HCT116 (cell line): ENCODE measurements around the gene RCAN3. TPM values are rescaled to one million over a fixed set of nuclear protein-coding genes. Genes with fewer than 3 reads are reported as not detected.

Source experiments
- ATAC-seq: fragments of 200-7000 bp; cut with Tn5 transposase; 2 replicates; pipeline ENCODE4 v1.9.1; 2020; ENCODE audit warnings: mild to moderate bottlenecking, moderate library complexity
- BruUV-seq: library from RNA; stranded (reverse); fragments of 400-500 nt; replicated peaks from 2 replicates; lab custom pipeline; 2021; lab: Mats Ljungman, UMichigan
- CTCF ChIA-PET: fragments of 300-600 bp; sonication (Branson Sonifier 250); formaldehyde crosslinking; loops from one replicate; lab custom pipeline; 2021; ENCODE audit warnings: antibody characterized with exemption; lab: Charles Lee
- POLR2A ChIA-PET: fragments of 300-600, 350-600 bp; sonication (Branson Sonifier 250); formaldehyde crosslinking; loops from one replicate; lab custom pipeline; 2021; ENCODE audit warnings: antibody characterized with exemption; lab: Charles Lee
- RAD21 ChIA-PET, 2 experiments: fragments of 300-600 bp; sonication (Branson Sonifier 250); formaldehyde crosslinking; loops; one replicate each; lab custom pipeline; 2023; ENCODE audit warnings: low total read pairs in 2 of 2; ENCODE audit not compliant: uncharacterized antibody in 2 of 2, unreplicated experiment in 2 of 2, low non-redundant PET in 1 of 2; lab: Charles Lee
- DNase-seq: peaks from one replicate; pipeline ENCODE4 v3.0.0-alpha.2; 2010; ENCODE audit warnings: low read depth, low spot score
- H2AFZ ChIP-seq: fragments of 200-600 bp; shearing (Covaris generic), sonication (generic); 2 replicates; pipeline ENCODE4 v1.6.1; 2017; ENCODE audit warnings: low read depth, mixed run types, mixed read lengths, antibody characterized with exemption, low read length; ENCODE audit not compliant: poor library complexity, severe bottlenecking
- H3K27ac ChIP-seq: 2 replicates; pipeline ENCODE4 v1.5.1; 2012; ENCODE audit warnings: low read depth, low read length
- H3K27me3 ChIP-seq: fragments of 200-600 bp; sonication (generic); 2 replicates; pipeline ENCODE4 v1.6.1; 2016; ENCODE audit warnings: mixed run types, low read length, mixed read lengths; ENCODE audit not compliant: insufficient read depth
- H3K36me3 ChIP-seq, 2 experiments: fragments of 200-500 bp in 1 of 2; fragments of 200-600 bp in 1 of 2; sonication (Bioruptor generic) in 1 of 2; sonication (generic) in 1 of 2; 2 replicates each; pipeline versions ENCODE4 v1.5.1 to v1.6.1; 2014 to 2016; ENCODE audit warnings: low read length in 2 of 2, inconsistent platforms in 1 of 2, mixed read lengths in 1 of 2, mixed run types in 1 of 2; ENCODE audit not compliant: insufficient read depth in 2 of 2, control insufficient read depth in 1 of 2
- H3K4me1 ChIP-seq, 2 experiments: fragments of 200-600 bp in 1 of 2; sonication (generic) in 1 of 2; 2 replicates each; pipeline versions ENCODE4 v1.5.1 to v1.6.1; 2012 to 2017; ENCODE audit warnings: low read length in 2 of 2, inconsistent platforms in 1 of 2, mild to moderate bottlenecking in 1 of 2, mixed read lengths in 1 of 2, mixed run types in 1 of 2, moderate library complexity in 1 of 2; ENCODE audit not compliant: insufficient read depth in 2 of 2, control insufficient read depth in 1 of 2
- H3K4me2 ChIP-seq: fragments of 200-600 bp; sonication (generic); 2 replicates; pipeline ENCODE4 v1.6.1; 2017; ENCODE audit warnings: mixed run types, low read length, mixed read lengths
- H3K4me3 ChIP-seq, 2 experiments: fragments of 200-600 bp in 1 of 2; sonication (generic) in 1 of 2; replicated peaks in 1 of 2; 2 replicates each; pipeline ENCODE4 v1.5.1; 2011 to 2016; ENCODE audit warnings: low read length in 2 of 2, control low read depth in 1 of 2, low read depth in 1 of 2, mild to moderate bottlenecking in 1 of 2, mixed read lengths in 1 of 2, mixed run types in 1 of 2
- H3K79me2 ChIP-seq: fragments of 200-600 bp; sonication (generic); 2 replicates; pipeline ENCODE4 v1.6.1; 2017; ENCODE audit warnings: mild to moderate bottlenecking, mixed run types, low read length, moderate library complexity, mixed read lengths; ENCODE audit not compliant: insufficient read depth
- H3K9ac ChIP-seq: fragments of 200-600 bp; sonication (generic); 2 replicates; pipeline ENCODE4 v1.6.1; 2016; ENCODE audit warnings: low read length, mixed read lengths
- H3K9me2 ChIP-seq: fragments of 200-600 bp; sonication (generic), shearing (Covaris generic); 2 replicates; pipeline ENCODE4 v1.6.1; 2017; ENCODE audit warnings: mixed run types, mild to moderate bottlenecking, moderate library complexity; ENCODE audit not compliant: insufficient read depth
- H3K9me3 ChIP-seq, 2 experiments: fragments of 200-500 bp in 1 of 2; fragments of 200-600 bp in 1 of 2; sonication (Bioruptor generic) in 1 of 2; sonication (generic) in 1 of 2; 2 replicates each; pipeline ENCODE4 v1.6.1; 2014 to 2017; ENCODE audit warnings: low read length in 2 of 2, mixed read lengths in 2 of 2, inconsistent platforms in 1 of 2, low read depth in 1 of 2, mild to moderate bottlenecking in 1 of 2, mixed run types in 1 of 2, moderate library complexity in 1 of 2; ENCODE audit not compliant: control insufficient read depth in 1 of 2, insufficient read depth in 1 of 2
- H4K20me1 ChIP-seq: fragments of 200-600 bp; sonication (generic), shearing (Covaris generic); 2 replicates; pipeline ENCODE4 v1.6.1; 2017; ENCODE audit warnings: mixed run types, mild to moderate bottlenecking, moderate library complexity; ENCODE audit not compliant: insufficient read depth
- ATF3 ChIP-seq: IDR thresholded peaks from 2 replicates; pipeline ENCODE4 v1.6.1; 2012
- CEBPB ChIP-seq: IDR thresholded peaks from 2 replicates; pipeline ENCODE4 v1.6.1; 2012; ENCODE audit warnings: low read depth
- CTCF ChIP-seq, 3 experiments: fragments of 200-600 bp in 1 of 3; sonication (generic) in 1 of 3; IDR thresholded peaks in 2 of 3; conservative IDR thresholded peaks in 1 of 3; 2 replicates each; pipeline ENCODE4 v1.5.1; 2012 to 2017; ENCODE audit warnings: low read depth in 2 of 3, low read length in 2 of 3, antibody characterized with exemption in 1 of 3, borderline replicate concordance in 1 of 3, control low read depth in 1 of 3, mild to moderate bottlenecking in 1 of 3, mixed read lengths in 1 of 3, mixed run types in 1 of 3, moderate library complexity in 1 of 3; ENCODE audit not compliant: insufficient read depth in 1 of 3
- EGR1 ChIP-seq: IDR thresholded peaks from 2 replicates; pipeline ENCODE4 v1.6.1; 2012; ENCODE audit warnings: low read depth
- EZH2 ChIP-seq: fragments of 200-600 bp; sonication (generic); IDR thresholded peaks from 2 replicates; pipeline ENCODE4 v1.6.1; 2017; ENCODE audit warnings: antibody characterized with exemption, mixed run types
- EZH2phosphoT487 ChIP-seq: fragments of 200-600 bp; IDR thresholded peaks from 2 replicates; pipeline ENCODE4 v1.6.1; 2018; ENCODE audit warnings: antibody characterized with exemption, borderline replicate concordance
- FOSL1 ChIP-seq: IDR thresholded peaks from 2 replicates; pipeline ENCODE4 v1.6.1; 2012; ENCODE audit warnings: low read depth
- MAX ChIP-seq: IDR thresholded peaks from 2 replicates; pipeline ENCODE4 v1.6.1; 2012
- POLR2A ChIP-seq: IDR thresholded peaks from 2 replicates; pipeline ENCODE4 v1.7.0; 2011; ENCODE audit warnings: borderline replicate concordance; ENCODE audit not compliant: insufficient read depth, insufficient read length; ENCODE audit errors: extremely low read depth
- RAD21 ChIP-seq: IDR thresholded peaks from 2 replicates; pipeline ENCODE4 v1.6.1; 2012; ENCODE audit warnings: low read depth, mild to moderate bottlenecking
- REST ChIP-seq: IDR thresholded peaks from 2 replicates; pipeline ENCODE4 v1.6.1; 2012; ENCODE audit warnings: low read depth
- SIN3A ChIP-seq: IDR thresholded peaks from 2 replicates; pipeline ENCODE4 v1.6.1; 2012; ENCODE audit warnings: low read depth
- SRF ChIP-seq: IDR thresholded peaks from 2 replicates; pipeline ENCODE4 v1.6.1; 2012; ENCODE audit warnings: low read depth
- TCF7L2 ChIP-seq: IDR thresholded peaks from 2 replicates; pipeline ENCODE4 v1.7.0; 2011; ENCODE audit warnings: borderline replicate concordance, inconsistent platforms; ENCODE audit not compliant: insufficient read depth, insufficient read length; ENCODE audit errors: extremely low read depth
- YY1 ChIP-seq: IDR thresholded peaks from 2 replicates; pipeline ENCODE4 v1.6.1; 2011; ENCODE audit warnings: low read length, low read depth, moderate library complexity, mild to moderate bottlenecking; ENCODE audit not compliant: insufficient replicate concordance; ENCODE audit errors: extremely low read depth
- ZBTB33 ChIP-seq: IDR thresholded peaks from 2 replicates; pipeline ENCODE4 v1.6.1; 2011; ENCODE audit warnings: mild to moderate bottlenecking, low read length, moderate library complexity; ENCODE audit not compliant: insufficient replicate concordance; ENCODE audit errors: extremely low read depth
- ZFX ChIP-seq: fragments of 450-650 bp; IDR thresholded peaks from 2 replicates; pipeline ENCODE4 v1.6.1; 2017
- ZNF274 ChIP-seq: fragments of 200-500 bp; sonication (Bioruptor generic); IDR thresholded peaks from 2 replicates; pipeline ENCODE4 v1.6.1; 2014; ENCODE audit warnings: mild to moderate bottlenecking, low read depth, low read length, inconsistent platforms
- intact Hi-C: fragments of 100-400 bp; cut with micrococcal nuclease; formaldehyde crosslinking; loops from 2 replicates; pipeline ENCODE4 v1.10.0; 2022
- total RNA-seq: library from RNA; stranded (reverse); gene quantifications from one replicate; pipeline ENCODE4 v1.2.1, GENCODE V29; 2021; ENCODE audit not compliant: unreplicated experiment

RCAN3 gene
- total RNA-seq, 1 experiment from 2014 or later: 13.3 TPM

- Histone ChIP-seq H4K20me1 (no peaks in the 10 kb centered on the region), H3K4me3 (peak within 1 kb of the TSS; percentile 46 to 60), H3K36me3 (no peaks in the 10 kb centered on the region), H3K4me2 (peak within 1 kb of the TSS; percentile 85), H3K27ac (no peak within 1 kb of the TSS; the same call in 1 of the 2 replicates), H3K27me3 (no peaks in the 10 kb centered on the region), H3K9me2 (no peaks in the 10 kb centered on the region), H3K79me2 (no peaks in the 10 kb centered on the region), H3K9me3 (no peaks in the 10 kb centered on the region), H3K4me1 (peaks cover 25 to 31% of the 10 kb centered on the region in 2 experiments; a peak in 3 of 4 replicates), H2AFZ (peak within 1 kb of the TSS; percentile 44), H3K9ac (peak within 1 kb of the TSS; percentile 39)
- ChIA-PET CTCF (interaction anchor here (1.1 to 1.5 kb wide), 3 partner anchors 15 to 275 kb away, joined by 3 to 4 read pairs (median 4); no protein-coding TSS in a partner anchor), RAD21 (no interaction called here), POLR2A (no interaction called here)
- no TSS peak for BruUV-seq
- DNase-seq (peak; percentile 10), ATAC-seq (peak; percentile 74)
- intact Hi-C loops: no loop called here
- TF ChIP-seq ZBTB33 (no peak), MAX (peak; percentile 41; the same call in 1 of the 2 replicates), ZNF274 (no peak), SRF (no peak), FOSL1 (no peak), TCF7L2 (peak; percentile 89), YY1 (no peak), ZFX (no peak), SIN3A (0 out of 2 replicates have a peak, but pooled peaks have one; percentile 26), EZH2phosphoT487 (no peak), ATF3 (no peak), EGR1 (0 out of 2 replicates have a peak, but pooled peaks have one; percentile 35), CTCF (IDR thresholded peaks at IDR 0.05 in 2 of 3, conservative IDR thresholded peaks at IDR 0.05 in 1 of 3; ENCODE audit: borderline replicate concordance in 1 of 3, insufficient read depth in 1 of 3, low read depth in 2 of 3, low read length in 2 of 3) (peak; percentile 8 to 32 (median 12); a peak in 1 of 6 replicates), EZH2 (no peak), CEBPB (no peak), RAD21 (peak; percentile 67), POLR2A (no peak), REST (no peak)
These were observed 53.2 kb downstream of the RCAN3 start, which contains the start of gene NCMAP for GRCh38 chr1:24555591-24556413. Gene NCMAP (plus strand): TSS chr1:24556087. CDS start chr1:24595431, 39,344 bp downstream.
